Measurements from ENCODE around the gene VILL.

DNA sequence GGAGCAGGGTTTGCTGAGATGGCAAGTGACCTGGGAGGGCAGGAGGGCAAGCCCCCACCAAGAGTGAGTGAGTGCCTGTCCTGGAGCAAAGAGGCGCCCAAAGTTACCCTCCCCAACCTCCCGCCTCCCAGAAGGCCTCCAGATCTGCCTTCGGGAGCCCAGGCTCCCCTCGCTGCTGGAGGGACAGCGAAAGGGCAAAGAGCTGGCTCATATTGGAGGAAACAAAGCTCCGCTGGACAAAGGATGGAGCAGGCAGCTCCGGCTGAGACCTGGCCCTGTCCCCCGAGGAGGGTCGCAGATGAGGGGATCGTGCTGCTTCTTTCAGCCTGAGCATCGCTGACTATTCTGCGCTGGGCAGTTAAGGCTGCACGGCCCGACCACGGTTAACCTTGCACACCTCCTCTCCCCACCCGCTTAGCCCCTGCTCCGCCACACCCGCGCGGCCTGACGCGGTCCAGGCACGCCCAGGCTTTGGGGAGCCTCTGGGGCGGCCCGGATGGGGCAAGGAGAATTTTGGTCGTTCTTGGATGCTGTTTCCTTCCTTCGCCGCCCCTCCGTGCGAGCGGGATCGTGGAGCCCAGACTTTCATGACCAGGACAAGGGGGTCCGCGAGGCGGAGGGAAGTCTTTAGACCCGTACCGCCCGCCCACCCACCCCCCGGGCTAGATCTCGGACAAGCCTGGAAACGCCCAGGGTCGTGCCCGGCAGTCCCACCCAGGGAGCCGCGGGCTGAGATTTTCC lies 38.2 kb downstream of the VILL start:
- TF ChIP-seq, protein P1, sequence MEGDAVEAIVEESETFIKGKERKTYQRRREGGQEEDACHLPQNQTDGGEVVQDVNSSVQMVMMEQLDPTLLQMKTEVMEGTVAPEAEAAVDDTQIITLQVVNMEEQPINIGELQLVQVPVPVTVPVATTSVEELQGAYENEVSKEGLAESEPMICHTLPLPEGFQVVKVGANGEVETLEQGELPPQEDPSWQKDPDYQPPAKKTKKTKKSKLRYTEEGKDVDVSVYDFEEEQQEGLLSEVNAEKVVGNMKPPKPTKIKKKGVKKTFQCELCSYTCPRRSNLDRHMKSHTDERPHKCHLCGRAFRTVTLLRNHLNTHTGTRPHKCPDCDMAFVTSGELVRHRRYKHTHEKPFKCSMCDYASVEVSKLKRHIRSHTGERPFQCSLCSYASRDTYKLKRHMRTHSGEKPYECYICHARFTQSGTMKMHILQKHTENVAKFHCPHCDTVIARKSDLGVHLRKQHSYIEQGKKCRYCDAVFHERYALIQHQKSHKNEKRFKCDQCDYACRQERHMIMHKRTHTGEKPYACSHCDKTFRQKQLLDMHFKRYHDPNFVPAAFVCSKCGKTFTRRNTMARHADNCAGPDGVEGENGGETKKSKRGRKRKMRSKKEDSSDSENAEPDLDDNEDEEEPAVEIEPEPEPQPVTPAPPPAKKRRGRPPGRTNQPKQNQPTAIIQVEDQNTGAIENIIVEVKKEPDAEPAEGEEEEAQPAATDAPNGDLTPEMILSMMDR (conservative IDR thresholded peaks at IDR 0.05): no peak
- TF ChIP-seq ZFX (IDR thresholded peaks at IDR 0.05): no peak
